Renal pelvis (tissue), 4 donors: Measurements from ENCODE around the gene TNFAIP8L1. TPM values are rescaled to one million over a fixed set of nuclear protein-coding genes. Genes with fewer than 3 reads are reported as not detected.
A peak's percentile ranks its signal among the peaks of the same experiment; 100 is the strongest.

ENCODE experiments used
- DNase-seq: peaks from one replicate; pipeline ENCODE4 v3.0.0-alpha.2; 2013
- polyA plus RNA-seq, 3 donors: library from polyadenylated mRNA; unstranded; fragments of 120-200 nt; gene quantifications; one replicate each; pipeline ENCODE4 v1.2.1, GENCODE V29; 2013; ENCODE audit not compliant: insufficient read length in 3 of 3

The TNFAIP8L1 gene
- polyA plus RNA-seq, 3 donors, result 13.3 to 15.1 (median 13.5) TPM

DNA sequence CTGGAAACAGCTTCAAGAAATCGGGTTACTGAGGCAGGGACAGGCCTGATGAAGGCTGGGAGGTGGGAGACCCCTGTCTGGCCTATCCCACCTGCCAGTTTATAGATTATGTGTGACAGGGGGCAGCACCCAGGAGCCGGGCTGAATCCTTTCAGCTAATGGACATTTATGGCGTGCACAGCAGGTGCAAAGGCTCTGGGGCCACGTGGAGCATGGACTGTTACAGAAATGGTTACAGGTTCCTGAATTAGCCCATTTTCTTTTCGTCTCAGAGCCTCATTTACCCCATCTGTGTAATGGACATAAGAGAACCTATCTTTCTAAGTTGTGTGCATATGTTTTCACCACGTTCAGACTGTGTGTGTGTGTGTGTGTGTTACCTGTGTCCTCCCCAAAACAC is 34.4 kb upstream of the TNFAIP8L1 start:
- DNase-seq, result no peak

DNA sequence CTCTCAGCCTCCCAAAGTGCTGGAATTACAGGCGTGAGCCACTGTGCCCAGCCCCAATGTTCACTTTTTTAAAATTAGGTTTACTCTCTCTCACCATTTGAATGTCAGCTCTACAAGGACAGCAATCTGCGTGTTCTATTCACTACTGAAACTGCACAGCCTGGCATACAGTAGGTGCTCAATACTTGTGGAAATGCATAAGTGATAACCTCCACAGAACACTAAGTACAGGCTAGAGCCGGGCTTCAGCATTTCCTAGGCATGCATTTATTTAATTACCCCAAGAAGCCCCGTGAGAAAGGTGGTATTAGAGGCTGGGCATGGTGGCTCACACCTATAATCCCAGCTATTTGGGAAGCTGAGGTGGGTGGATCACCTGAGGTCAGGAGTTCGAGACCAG is 33.1 kb upstream of the TNFAIP8L1 start:
- DNase-seq, result no peak

DNA sequence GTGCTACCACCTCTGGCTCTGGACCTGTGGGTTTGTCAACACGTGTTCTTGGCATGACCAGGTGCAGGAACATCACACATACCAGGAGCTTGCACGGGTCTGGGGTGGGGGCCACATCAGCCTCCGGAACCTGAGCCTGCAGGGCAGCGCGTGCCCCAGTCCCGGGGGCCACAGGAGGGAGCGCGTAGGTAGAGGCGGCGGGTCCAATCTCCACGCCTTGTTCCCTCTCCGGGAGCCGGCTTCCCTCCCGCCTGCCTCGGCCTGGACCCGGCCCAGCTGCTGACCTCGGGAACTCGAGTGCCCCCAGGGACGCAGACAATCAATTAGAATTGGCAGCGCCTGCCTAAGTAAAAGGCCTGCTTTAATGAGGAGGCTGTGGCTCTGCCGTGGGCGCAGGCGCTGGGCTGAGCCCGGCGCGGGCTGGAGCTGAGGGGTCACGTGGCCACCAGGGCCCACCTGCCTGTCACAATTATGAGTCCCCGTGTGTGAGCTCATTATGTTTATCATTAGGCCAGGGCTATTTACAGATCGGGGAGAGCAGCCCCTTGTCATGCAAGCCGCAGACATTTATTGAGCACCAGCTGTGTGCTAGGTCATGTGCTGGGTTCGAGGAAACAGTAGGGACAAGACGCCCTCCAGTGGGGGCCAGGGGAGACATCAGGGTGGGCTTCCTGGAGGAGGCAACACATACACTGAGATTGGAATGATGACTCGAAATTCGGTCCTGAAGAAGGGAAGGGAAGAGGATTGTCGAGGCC is 32.2 kb upstream of the TNFAIP8L1 start:
- DNase-seq, result peak; percentile 57

DNA sequence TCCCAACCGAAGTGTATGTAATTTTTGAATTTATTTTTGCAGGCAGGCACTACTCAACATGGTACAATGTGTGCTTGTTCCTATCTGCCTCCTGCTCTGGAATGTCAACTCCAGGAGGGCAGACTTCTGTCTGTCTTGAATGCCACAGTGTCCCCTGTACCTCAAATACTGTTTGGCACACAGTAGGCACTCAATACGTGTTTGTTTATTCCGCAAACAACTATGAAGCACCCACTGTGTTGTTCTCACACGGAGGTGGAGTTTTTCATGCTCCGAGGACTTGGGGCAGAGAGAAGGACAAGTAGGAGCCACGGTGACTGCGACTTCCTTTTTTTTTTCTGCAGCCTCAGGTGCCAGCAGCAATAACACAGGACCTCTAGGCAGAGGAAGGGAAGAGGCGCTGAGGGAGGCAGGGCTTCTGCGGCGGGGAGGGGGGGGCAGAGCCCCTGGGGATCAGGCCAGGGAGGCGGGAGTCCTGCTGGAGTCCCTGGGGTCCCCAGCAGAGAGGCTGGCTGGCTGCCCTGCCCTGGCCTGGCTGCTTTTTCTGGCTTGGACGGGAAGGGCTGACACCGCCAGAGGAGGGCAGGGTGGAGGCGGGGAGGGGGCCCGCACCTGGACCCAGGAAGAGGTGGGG is 29.3 kb upstream of the TNFAIP8L1 start:
- no peak for DNase-seq

DNA sequence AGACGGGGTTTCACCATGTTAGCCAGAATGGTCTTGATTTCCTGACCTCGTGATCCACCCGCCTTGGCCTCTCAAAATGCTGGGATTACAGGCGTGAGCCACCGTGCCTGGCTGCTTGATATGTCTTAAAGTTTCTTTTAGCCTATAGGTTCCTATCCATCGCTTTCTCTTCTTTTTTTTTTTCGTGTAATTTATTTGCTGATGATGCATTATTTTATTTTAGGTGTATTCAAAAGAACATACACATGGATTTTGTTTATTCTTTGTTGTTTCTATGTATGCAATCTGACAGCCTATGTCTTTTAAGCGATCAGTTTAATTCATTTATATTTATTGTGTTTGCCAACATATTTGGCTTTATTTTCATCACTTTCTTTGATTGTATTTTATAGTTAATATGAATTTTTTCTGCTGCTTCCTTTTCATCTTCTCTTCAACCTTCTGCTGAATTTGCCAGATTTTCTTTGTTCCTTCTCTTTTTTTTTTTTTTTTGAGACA is 26.0 kb upstream of the TNFAIP8L1 start:
- DNase-seq, result no peak

DNA sequence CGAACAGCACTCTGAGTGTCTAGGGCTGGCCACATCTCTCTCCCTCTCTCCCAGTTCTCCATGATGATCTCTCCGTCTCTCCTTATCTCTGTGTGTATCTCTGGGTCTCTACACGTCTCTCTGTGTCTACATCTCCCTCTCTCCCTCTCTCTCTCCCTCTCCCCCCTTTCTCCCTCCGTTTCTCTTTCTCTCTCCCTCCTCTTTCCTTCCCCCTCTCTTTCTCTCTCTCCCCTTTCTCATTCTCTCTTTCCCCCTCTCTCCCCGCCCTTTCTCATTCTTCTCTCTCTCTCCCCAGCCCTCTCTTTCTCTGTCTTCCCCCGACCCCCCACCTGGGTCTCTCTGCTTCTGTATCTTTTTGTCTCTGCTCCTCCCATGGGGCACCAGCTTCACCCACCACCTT is 21.3 kb upstream of the TNFAIP8L1 start:
- no peak for DNase-seq

DNA sequence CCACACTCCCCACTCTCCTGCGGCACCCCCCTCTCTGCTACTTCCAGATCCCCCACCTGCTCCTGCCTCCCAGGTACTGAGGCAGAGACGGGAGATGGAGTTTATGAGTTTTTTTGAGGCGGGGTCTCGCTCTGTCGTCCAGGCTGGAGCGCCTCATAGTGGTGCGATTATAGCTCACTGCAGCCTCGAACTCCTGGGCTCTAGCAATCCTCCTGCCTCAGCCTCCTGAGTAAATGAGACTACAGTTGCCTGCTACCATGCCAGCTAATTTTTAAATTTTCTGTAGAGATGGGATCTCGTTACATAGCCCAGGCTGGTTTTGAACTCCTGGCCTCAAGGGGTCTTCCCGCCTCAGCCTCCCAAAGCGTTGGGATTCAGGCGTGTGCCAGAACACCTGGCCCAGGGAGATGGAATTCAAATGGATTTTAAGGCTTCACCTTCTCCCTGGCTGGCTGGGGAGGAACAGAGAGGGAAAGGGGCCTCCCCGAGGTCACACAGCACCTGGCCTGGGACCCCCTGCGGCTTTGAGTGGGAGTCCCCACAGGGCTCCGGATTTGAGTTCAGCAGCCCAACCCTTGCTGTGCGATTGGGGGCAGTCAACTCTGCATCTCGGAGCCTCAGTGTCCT is 19.5 kb upstream of the TNFAIP8L1 start:
- no peak for DNase-seq

DNA sequence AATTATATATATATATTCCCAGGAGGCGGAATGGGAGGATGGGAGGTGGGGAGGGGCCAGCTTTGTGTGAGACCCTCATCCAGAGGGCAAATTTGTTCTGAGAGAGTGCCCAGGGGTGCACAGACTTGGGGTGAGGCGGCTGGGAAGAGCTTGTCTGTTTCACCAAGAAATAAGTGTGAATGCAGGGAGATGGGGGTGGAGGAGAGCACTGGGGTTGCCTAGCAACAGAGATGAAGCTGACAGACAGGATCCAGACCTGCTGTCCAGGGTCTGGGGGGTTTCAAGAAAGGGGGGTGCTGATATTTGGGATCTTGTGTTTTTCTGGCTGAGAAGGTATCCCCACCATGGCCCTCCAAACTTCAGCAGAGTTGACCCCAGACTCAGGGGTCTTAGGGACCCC is 18.6 kb upstream of the TNFAIP8L1 start:
- DNase-seq, result no peak

DNA sequence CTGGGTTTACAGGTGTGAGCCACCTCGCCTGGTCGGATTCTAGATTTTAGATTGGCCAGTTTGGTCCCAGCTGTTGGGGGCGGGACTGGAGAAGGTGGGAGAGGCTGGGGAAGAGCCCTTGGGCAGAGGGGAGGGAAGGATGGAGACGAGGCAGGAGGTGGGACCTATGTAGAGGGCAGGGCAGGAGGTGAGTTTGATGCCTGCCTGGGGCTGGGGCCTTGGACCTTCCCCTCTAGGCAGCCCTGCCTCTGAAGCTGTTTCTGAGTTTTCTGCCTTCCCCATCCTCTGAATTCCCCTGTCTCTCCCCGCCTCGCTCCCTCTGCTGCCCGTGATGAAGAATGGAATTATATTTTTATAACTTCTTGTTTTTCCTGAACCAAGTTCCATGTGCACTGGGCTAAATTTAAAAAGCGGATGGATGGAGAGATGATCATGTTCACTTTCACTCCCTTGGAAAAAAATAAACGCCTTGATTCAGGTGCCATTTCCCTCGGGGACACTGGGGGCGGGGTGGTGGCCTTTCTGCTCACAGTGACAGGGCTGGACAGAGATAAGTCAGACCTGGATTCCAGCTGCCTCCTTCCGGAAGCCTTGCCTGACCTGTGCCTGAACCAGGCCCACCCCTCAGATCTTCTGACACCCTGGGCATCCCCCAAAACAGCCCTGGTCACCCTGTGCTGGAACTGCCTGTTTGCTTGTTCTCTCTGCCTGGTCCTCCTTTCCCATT is 16.5 kb upstream of the TNFAIP8L1 start:
- no peak for DNase-seq

DNA sequence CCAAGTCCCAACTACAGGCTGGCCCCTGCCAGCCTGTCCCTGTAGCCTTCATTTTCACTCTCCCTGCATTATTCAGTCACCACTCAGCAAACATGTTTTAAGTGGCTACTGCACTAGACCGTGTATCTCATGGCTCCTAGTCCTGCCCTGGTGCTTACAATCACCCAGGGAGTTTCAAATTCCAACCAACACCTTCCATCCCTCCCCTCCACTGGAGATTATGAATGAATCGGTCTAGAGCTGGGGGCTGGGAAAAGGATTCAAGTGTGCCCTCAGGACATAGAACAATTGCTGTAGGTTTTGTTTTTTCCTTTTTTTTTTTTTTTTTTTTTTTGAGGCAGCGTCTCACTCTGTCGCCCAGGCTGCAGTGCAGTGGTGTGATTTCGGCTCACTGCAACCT is 15.0 kb upstream of the TNFAIP8L1 start:
- no peak for DNase-seq

DNA sequence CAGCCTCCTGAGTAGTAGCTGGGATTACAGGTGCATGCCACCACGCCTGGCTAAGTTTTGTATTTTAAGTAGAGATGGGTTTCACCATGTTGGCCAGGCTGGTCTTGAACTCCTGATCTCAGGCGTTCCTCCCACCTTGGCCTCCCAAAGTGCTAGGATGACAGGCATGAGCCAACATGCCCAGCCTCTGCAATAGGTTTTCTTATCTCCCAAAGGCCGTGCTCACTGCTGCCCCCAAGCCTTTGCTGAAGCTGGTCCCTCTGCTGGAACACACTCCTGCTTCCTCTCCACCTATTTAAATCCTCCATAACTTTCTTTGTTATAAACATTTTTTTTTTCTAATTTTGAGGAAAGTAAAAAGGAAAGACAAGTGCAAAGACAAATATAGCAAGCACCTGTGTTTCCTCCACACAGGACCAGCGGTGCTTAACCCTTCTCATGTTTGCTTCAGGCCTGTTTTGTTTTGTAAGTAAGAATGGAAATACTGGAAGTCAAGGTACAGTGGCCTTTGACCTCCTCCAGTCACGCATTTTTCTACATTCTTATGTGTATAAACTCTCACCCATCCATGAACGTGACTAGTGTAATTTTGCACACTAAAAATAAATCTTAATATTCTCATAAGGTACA is 14.5 kb upstream of the TNFAIP8L1 start:
- DNase-seq, result no peak

DNA sequence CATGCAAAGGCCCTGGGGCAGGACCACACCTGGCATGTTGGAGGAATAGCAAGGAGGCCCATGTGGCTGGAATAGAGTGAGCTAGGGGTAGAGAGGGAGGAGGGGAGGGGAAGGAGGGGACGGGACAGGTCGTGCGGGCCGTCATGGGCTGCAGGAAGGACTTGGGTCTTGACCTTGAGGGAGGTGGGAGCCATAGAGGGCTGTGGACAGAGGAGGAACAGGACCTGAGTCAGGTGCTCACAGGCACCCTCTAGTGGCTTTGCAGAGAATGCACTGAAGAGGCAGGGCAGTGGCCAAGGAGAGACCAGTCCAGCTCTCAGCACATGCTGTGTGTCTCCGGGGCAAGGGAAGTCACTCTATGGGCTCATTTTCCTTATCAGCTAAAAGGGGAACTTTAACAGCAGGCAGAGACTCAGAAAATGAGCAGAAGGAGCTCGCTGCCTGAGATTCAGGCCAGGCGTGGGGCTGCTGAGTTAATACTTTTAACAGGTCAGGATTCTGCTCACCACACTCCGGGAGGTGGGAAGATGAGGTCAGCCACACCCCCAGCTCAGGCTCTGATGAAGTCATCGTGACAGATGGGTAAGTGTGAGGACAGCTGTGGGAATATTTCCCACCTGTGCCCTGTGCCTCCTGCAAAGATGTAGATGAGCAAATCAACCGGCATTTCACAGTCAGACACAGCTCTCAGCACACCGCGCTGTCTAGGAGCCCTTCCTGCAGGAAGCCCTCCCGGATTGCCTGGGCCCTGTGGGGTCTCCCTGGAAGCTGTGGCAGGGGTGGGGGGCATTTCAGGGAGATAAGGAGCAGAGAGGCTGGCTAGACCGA is 6.0 kb upstream of the TNFAIP8L1 start:
- no peak for DNase-seq

DNA sequence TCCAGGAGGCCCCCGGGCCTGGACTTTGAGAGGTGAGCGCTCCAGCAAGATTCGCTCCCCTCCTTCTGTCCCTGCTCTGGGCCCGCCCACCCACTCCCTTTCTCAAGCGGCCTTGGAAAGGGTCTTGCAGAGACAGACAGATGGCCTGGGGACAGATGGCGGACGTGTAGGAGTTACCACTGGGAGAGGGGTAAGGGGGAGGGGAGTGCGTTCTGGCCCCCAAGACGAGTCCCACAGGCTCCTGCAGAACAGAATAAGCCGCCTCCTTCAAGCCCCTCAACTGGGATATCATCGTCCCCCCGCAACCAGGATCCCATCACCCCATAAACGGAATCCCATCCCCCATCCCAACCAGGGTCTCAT is 3.6 kb upstream of the TNFAIP8L1 start:
- DNase-seq, result no peak

DNA sequence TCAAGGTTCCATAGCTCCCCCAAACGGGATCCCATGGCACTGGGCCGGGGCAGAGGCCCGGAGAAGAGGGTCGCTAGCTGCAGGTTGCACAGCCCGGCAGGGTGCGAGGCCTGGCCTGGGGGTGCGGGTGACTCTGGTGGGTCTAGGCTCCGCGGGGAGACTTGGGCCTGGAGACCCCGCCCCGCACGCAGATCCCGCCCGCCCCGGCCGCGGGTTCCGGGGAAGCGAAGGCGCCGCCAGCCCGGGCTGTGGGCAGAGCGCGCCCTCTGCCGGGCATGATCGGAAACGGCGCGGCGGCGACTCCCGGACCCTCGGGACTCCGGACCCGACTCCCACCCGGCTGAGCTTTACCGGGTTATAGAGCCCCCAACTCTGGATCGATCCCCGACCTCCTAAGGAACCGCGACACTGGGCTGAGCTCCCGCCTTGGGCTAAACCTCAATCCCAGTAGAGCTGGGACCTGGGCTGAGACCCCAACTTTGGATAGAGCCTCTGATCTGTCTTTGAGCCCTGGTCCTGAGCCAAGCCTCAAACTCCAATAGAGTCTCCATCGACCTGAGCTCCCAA is 3.1 kb upstream of the TNFAIP8L1 start:
- peak; percentile 65 for DNase-seq

DNA sequence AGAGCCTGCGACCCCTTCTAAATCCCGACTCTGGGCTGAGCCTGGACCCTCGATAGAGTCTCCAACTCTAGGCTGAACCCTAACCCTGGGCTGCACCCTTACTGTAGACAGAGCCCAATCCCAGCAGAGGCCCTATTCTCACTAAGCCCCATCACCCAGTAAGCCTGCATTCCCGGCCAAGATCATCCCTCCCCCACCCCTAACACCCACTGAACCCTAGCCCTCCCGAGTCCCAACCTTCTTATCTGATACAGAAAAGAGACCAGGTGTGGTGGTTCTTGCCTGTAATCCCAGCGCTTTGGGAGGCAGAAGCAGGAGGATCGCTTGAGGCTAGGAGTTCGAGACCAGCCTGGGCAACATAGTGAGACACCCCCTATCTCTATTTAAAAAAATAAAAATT is 2.6 kb upstream of the TNFAIP8L1 start:
- no peak for DNase-seq

DNA sequence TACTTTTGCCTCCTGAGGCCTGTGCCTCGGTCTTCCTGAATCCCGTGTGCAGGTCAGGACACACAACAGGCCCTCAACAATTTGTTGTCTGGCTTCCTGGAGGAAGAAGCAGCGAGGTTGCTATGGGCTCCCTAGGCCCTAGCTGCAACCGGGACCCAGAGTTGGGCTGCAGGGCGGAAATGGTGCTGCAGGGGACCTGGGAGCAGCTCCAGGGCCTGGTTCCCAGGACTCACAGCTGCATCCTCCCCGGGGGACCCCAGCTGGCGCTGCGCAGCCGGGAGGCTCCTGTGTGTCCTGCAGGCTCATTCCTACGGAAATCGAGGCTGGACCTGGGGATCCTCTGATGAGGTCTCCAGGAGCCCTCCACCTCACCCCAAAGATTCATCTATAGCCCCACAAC is 999 bp upstream of the TNFAIP8L1 start:
- no peak for DNase-seq

DNA sequence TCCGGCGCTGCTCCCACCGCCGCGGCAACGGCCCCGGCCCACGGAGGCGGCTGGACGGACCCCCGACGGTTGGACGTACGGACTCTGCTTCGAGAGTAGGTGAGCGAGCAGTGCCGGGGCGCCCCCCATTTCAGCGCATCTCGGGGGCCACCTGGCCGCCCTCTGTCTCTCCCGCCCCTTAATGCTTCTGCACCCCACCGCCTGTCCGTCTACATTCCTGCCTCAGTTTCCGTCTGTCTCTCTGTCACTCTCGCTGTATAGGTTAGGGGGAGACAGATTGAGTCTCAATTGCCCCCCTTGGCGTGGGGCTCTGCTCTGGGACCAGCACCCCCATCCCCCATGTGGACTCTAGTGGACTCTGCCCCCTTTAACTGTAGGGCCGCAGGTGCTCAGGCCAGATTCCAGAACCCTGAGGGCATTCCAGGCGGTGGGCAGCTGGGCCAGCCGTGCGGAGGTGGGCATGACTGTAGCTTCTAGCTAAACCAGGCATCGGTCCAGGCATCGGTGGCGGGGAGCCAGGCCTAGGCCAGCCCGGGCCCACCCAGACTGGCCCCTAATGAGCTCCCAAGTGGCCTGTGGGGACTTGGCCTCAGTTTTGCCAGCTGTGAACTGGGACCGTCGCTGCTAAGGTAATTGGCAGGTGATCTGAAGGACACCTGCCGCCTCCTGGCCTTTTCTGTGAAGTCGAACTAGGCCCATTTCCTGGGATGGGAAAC is 373 bp downstream of the TNFAIP8L1 start:
- DNase-seq, result no peak

DNA sequence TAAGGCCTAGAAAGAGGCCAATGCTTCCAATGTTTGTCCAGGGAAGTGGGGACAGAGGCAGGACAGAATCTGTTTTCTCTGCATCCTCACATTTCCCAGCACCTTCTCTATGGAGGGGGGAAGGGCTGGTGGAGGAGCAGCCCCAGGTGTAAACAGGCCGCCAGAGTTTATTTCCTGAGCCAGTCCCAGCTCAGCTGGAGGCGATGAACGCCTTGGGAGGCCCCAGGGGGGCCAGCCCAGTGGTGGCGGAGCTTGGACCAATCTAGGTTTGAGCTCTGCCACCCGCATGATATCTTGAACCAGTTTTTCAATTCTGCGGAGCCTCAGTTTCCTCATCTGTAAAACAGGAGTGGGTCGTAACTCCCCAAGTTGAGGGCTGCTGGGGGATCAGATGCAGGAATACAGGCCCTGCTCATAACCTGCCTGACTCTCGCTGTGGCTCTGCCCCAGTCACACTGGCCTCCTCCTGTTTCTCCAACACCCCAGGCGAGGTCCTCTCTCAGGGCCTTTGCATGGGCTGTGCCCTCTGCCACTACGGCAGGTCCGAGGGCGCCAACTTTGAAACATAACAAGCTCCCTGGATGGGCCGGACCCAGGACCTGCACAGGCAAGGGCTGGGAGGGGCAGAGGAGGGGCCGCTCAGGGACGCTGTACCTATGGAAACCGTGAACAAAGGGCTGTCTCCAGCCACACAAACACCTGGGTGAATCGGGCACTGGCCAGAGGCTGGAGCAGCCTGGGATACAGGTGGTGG is 1.1 kb downstream of the TNFAIP8L1 start:
- DNase-seq, result no peak

DNA sequence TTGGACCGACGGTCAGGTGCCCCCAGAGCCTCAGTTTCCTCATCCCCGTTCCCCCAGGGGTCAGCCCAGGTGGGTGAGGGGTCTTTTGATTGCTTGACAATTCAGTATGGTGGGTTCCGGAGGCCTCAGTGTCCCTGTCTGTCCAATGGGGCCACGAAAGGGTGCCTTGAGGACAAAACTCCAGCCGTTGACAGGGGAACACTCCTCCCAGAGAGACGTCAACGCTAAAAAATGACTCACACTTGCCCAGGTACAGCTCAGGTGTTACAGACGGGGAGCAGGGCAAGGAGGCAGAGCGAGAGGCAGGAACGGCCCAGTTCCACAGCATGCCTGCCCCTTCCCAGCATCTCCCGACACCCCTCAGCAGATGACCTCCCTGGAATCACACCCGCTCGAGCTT is 1.8 kb downstream of the TNFAIP8L1 start:
- no peak for DNase-seq
